Bronchial epithelial cell (primary cell): ENCODE results near the gene ZDHHC11. TPM values are rescaled to one million over a fixed set of nuclear protein-coding genes. Genes with fewer than 3 reads are reported as not detected.
"Not testable (repeated sequence)": the region's sequence is repeated elsewhere in the genome, so short reads cannot be mapped to it uniquely, and the experiment has no call there.

Experiments
- DNase-seq: peaks from one replicate; pipeline ENCODE4 v3.0.0-alpha.2; 2010; ENCODE audit warnings: low read depth
- FAIRE-seq: peaks from 2 replicates; lab custom pipeline; 2011; peaks lifted over from hg19 to GRCh38; lab: Jason Lieb, UNC
- H3K27me3 ChIP-seq: 2 replicates; pipeline ENCODE4 v1.5.1; 2011; ENCODE audit warnings: low read length; ENCODE audit not compliant: control insufficient read depth, insufficient read depth
- H3K36me3 ChIP-seq: 2 replicates; pipeline ENCODE4 v1.5.1; 2011; ENCODE audit warnings: low read length; ENCODE audit not compliant: control insufficient read depth, insufficient read depth
- H3K4me3 ChIP-seq: 2 replicates; pipeline ENCODE4 v1.5.1; 2011; ENCODE audit warnings: mild to moderate bottlenecking, low read depth, low read length, control low read depth
- total RNA-seq: library from RNA; depleted of rRNA; stranded (reverse); fragments of >200 nt; gene quantifications from 2 replicates; pipeline ENCODE4 v1.2.1, GENCODE V29; 2014
- TF ChIP-seq, protein P1 (sequence below): IDR thresholded peaks from 2 replicates; pipeline ENCODE4 v1.5.1; 2011; ENCODE audit warnings: mild to moderate bottlenecking, moderate library complexity, low read length, control low read depth, inconsistent platforms; ENCODE audit not compliant: insufficient read depth, severe bottlenecking

ZDHHC11 gene
- total RNA-seq, 1 donor from 2014 or later: 0.53 TPM

DNA sequence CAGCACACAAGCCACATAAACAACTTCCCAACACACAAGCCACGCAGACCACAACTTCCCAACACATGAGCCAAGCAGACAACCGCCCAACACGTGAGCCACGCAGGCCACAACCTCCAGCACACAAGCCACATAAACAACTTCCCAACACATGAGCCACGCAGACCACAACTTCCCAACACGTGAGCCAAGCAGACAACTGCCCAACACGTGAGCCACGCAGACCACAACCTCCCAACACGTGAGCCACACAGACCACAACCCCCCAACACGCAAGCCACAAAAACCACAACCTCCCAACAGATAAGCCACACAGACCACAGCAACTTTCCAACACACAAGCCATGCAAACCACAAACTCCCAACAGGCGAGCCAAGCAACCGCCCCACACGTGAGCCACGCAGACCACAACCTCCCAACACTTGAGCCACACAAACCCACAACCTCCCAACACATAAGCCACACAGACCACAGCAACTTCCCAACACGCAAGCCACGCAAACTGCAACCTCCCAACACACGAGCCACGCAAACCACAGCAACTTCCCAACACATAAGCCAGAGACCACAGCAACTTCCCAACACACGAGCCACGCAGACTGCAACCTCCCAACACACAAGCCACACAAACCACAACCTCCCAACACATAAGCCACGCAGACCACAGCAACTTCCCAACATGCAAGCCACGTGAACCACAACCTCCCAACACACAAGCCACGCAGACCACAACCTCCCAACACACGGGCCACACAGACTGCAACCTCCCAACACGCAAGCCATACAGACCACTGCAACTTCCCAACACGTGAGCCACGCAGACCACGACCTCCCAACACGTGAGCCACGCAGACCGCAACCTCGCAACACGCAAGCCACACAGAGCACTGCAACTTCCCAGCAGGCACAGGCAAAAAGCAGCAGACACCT, 31.7 kb upstream of the ZDHHC11 start:
- TF ChIP-seq, protein P1, sequence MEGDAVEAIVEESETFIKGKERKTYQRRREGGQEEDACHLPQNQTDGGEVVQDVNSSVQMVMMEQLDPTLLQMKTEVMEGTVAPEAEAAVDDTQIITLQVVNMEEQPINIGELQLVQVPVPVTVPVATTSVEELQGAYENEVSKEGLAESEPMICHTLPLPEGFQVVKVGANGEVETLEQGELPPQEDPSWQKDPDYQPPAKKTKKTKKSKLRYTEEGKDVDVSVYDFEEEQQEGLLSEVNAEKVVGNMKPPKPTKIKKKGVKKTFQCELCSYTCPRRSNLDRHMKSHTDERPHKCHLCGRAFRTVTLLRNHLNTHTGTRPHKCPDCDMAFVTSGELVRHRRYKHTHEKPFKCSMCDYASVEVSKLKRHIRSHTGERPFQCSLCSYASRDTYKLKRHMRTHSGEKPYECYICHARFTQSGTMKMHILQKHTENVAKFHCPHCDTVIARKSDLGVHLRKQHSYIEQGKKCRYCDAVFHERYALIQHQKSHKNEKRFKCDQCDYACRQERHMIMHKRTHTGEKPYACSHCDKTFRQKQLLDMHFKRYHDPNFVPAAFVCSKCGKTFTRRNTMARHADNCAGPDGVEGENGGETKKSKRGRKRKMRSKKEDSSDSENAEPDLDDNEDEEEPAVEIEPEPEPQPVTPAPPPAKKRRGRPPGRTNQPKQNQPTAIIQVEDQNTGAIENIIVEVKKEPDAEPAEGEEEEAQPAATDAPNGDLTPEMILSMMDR: no peak
- Histone ChIP-seq H3K36me3 (peaks cover 52% of the 10 kb centered on the region), H3K27me3 (no peaks in the 10 kb centered on the region), H3K4me3 (no peak overlapping the region)
- peak; percentile 81 for FAIRE-seq
- no peak for DNase-seq

DNA sequence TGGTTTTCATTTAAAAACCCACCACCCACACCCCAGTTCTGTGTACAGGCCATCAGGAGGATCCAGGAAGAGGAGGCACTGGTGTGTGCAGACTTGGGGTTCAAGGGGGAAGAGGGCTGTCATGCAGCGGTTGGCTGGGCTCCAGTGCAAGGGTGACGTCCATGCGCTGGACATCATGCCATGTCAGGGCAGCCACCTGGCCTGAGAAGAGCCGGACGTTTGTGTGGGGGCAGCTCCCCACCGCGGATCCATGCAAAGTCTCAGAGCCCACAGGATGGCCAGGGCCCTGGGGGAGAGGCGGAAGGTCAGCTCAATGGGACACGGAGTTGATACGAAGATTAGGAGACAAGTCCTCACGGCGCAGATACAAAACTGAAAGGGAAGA, 30.8 kb upstream of the ZDHHC11 start:
- Histone ChIP-seq H3K36me3 (peaks cover 52% of the 10 kb centered on the region), H3K27me3 (no peaks in the 10 kb centered on the region), H3K4me3 (no peak overlapping the region)
- DNase-seq: no peak
- TF ChIP-seq, protein P1: no peak
- FAIRE-seq: no peak

DNA sequence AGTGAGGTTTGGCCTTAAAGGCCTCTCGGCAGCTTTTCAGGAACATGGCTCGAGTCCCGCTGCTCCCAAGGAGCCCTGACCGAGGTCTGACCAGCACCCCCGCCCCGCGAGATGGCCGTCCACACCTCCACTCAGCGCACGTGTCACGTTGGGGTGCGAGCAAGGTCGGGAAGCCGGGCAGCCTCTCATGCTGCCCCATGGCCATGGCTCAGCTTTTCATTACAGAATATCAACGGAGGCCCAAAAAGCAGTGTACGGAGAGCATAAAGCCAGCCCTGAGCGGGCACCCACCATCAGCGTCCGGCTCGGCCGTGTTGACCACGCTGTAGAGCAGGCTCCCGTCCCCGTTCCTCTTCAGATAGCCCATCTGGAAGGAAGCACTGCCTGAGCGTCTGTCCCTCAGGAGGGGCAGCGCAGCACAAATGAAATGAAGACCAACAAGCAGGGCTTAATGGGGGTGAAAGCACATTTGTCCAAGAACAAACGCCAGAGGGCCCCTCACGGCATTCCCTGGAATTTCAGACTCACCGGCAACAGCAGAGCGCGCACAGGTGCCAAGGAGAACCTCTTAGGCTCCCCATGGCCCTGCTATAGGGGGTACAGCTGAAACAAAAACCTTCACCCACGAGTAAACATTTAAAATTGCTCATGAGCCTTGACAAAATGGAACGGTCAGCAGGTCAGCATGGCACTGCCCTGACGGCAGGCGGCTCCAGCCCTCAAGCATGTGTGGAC, 30.2 kb upstream of the ZDHHC11 start:
- TF ChIP-seq, protein P1: no peak

DNA sequence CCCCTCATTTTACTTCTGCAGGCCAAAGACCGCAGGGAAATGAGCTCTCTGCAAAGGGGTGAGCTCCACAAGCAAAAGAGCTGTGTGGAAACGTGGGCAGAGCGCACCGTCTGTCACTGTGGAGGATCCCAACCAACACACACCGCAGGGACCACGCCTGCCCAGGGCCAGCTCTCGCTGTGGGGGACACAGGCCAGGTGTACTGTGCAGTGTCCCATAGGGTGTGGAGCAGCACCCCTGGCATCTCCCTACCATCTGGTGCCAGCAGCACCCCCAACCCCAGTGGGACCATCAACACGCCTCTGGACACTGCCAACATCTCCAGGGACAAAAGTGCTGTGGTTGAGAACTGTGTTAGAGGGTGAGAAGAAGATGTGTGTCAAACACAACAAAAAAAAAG, 27.9 kb upstream of the ZDHHC11 start:
- not testable (repeated sequence) for FAIRE-seq, DNase-seq, H3K4me3 ChIP-seq, H3K27me3 ChIP-seq
- H3K36me3 ChIP-seq: peaks cover 42% of the 10 kb centered on the region

More for the DNA sequence above, 30.2 kb upstream of the ZDHHC11 start:
- FAIRE-seq (no peak), DNase-seq (no peak)
- H3K4me3 ChIP-seq: no peak overlapping the region
- no peaks in the 10 kb centered on the region for H3K27me3 ChIP-seq
- peaks cover 51% of the 10 kb centered on the region for H3K36me3 ChIP-seq

DNA sequence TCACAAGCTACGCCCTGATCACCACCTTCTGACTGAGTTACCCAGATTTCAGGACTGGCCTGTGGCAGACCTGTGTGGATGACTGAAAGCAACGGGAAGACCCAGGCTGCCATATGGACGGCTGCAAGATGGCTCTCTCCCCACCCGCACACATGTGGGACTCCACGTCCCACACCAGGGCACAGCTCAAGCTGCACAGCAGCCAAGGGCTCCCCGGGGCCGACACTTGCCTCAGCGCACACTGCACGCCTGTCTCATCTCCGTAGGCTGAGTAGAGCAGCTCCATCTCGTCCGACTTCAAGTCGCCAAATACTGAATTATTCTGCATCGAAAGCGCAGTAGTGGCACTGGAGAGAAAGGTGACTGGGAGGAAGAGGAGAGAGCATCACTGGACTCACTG, 27.3 kb upstream of the ZDHHC11 start:
- Histone ChIP-seq H3K4me3 (no peak overlapping the region), H3K36me3 (peaks cover 38% of the 10 kb centered on the region), H3K27me3 (no peaks in the 10 kb centered on the region)
- FAIRE-seq: no peak
- DNase-seq: no peak
- TF ChIP-seq, protein P1: no peak
